Peyer's patch (tissue), 4 donors: ENCODE measurements around the gene ADGRL3.

Source experiments
- POLR2A ChIP-seq, 2 donors: fragments of 450-650 bp; IDR thresholded peaks; one replicate each; pipeline ENCODE4 v1.5.1; 2017; ENCODE audit warnings: antibody characterized with exemption in 2 of 2, mild to moderate bottlenecking in 2 of 2, moderate library complexity in 2 of 2
- TF ChIP-seq, protein P1 (sequence below), 6 experiments: fragments of 450-650 bp in 4 of 6; fragments of 200-600 bp in 2 of 6; sonication (generic) in 1 of 6; IDR thresholded peaks; one replicate each; pipeline ENCODE4 v1.5.1; 2017 to 2019; ENCODE audit warnings: antibody characterized with exemption in 6 of 6, mild to moderate bottlenecking in 3 of 6, moderate library complexity in 1 of 6

- TF ChIP-seq, protein P1, sequence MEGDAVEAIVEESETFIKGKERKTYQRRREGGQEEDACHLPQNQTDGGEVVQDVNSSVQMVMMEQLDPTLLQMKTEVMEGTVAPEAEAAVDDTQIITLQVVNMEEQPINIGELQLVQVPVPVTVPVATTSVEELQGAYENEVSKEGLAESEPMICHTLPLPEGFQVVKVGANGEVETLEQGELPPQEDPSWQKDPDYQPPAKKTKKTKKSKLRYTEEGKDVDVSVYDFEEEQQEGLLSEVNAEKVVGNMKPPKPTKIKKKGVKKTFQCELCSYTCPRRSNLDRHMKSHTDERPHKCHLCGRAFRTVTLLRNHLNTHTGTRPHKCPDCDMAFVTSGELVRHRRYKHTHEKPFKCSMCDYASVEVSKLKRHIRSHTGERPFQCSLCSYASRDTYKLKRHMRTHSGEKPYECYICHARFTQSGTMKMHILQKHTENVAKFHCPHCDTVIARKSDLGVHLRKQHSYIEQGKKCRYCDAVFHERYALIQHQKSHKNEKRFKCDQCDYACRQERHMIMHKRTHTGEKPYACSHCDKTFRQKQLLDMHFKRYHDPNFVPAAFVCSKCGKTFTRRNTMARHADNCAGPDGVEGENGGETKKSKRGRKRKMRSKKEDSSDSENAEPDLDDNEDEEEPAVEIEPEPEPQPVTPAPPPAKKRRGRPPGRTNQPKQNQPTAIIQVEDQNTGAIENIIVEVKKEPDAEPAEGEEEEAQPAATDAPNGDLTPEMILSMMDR (IDR thresholded peaks at IDR 0.05) = no peak
- TF ChIP-seq POLR2A (IDR thresholded peaks at IDR 0.05) = no peak
Observed at GRCh38 chr4:61575796-61576195, 375.7 kb downstream of the ADGRL3 start.
